M059J (cell line): ENCODE data around the gene PHKA1. TPM values are rescaled to one million over a fixed set of nuclear protein-coding genes. Genes with fewer than 3 reads are reported as not detected.
"Not testable (repeated sequence)": the region's sequence is repeated elsewhere in the genome, so short reads cannot be mapped to it uniquely, and the experiment has no call there.

ENCODE experiments used
- DNase-seq: peaks from one replicate; pipeline ENCODE4 v3.0.0-alpha.2; 2012; ENCODE audit warnings: low read depth
- total RNA-seq: library from RNA; depleted of rRNA; stranded (reverse); fragments of >200 nt; shearing (Covaris generic); gene quantifications from 2 replicates; pipeline ENCODE4 v1.2.3, GENCODE V29; 2014; rRNA removed

Gene PHKA1
- 0.12 and 0.20 TPM in 2 replicates for total RNA-seq

- not testable (repeated sequence) for DNase-seq
Observed at GRCh38 chrX:72713599-72714477, at the start of gene PHKA1. Gene PHKA1, minus strand, starts transcription at chrX:72714306. Its CDS starts 426 bp downstream, at chrX:72713880.

GRCh38 chrX:72760454-72760853, 46.3 kb upstream of the PHKA1 start:
- not testable (repeated sequence) for DNase-seq

- DNase-seq = not testable (repeated sequence)
Observed at GRCh38 chrX:72748545-72748944, 34.4 kb upstream of the PHKA1 start.

GRCh38 chrX:72745546-72745945, 31.4 kb upstream of the PHKA1 start:
- DNase-seq = not testable (repeated sequence)

- DNase-seq = no peak
Observed at GRCh38 chrX:72735561-72735960, 21.5 kb upstream of the PHKA1 start.

GRCh38 chrX:72733636-72734035, 19.5 kb upstream of the PHKA1 start:
- not testable (repeated sequence) for DNase-seq

GRCh38 chrX:72727846-72728245, 13.7 kb upstream of the PHKA1 start:
- DNase-seq = no peak

GRCh38 chrX:72716766-72717165, 2.7 kb upstream of the PHKA1 start:
- DNase-seq = no peak

- DNase-seq = no peak
Observed at GRCh38 chrX:72715546-72715945, 1.4 kb upstream of the PHKA1 start.

- DNase-seq = peak; percentile 38
Observed at GRCh38 chrX:72714478-72714916, 391 bp upstream of the PHKA1 start.

- no peak for DNase-seq
Observed at GRCh38 chrX:72713130-72713529, 976 bp downstream of the PHKA1 start.

- DNase-seq = peak; percentile 4
Observed at GRCh38 chrX:72712094-72712755, 1.9 kb downstream of the PHKA1 start.

- DNase-seq = no peak
Observed at GRCh38 chrX:72705814-72706213, 8.3 kb downstream of the PHKA1 start.

GRCh38 chrX:72705111-72705510, 9.0 kb downstream of the PHKA1 start:
- DNase-seq = no peak

GRCh38 chrX:72694170-72694569, 19.9 kb downstream of the PHKA1 start:
- no peak for DNase-seq

GRCh38 chrX:72693477-72693876, 20.6 kb downstream of the PHKA1 start:
- DNase-seq = no peak

- DNase-seq = no peak
Observed at GRCh38 chrX:72687396-72687795, 26.7 kb downstream of the PHKA1 start.

- DNase-seq = no peak
Observed at GRCh38 chrX:72685810-72686456, 28.2 kb downstream of the PHKA1 start.

GRCh38 chrX:72685018-72685417, 29.1 kb downstream of the PHKA1 start:
- DNase-seq = no peak

- DNase-seq = no peak
Observed at GRCh38 chrX:72683631-72684030, 30.5 kb downstream of the PHKA1 start.

- DNase-seq = no peak
Observed at GRCh38 chrX:72676465-72676864, 37.6 kb downstream of the PHKA1 start.

- DNase-seq = not testable (repeated sequence)
Observed at GRCh38 chrX:72673951-72674350, 40.2 kb downstream of the PHKA1 start.
